22Rv1 (cell line): Measurements from ENCODE around the gene GLB1L2.

ENCODE experiments used
- H3K27ac ChIP-seq: fragments of 450-650 bp; 2 replicates; pipeline ENCODE4 v1.5.1; 2017
- ZFX ChIP-seq: fragments of 450-650 bp; IDR thresholded peaks from 2 replicates; pipeline ENCODE4 v1.6.1; 2017; ENCODE audit warnings: antibody characterized with exemption, borderline replicate concordance
- TF ChIP-seq, protein P1 (sequence below): fragments of 450-650 bp; IDR thresholded peaks from 2 replicates; pipeline ENCODE4 v1.5.1; 2017; ENCODE audit warnings: mild to moderate bottlenecking

Gene GLB1L2

DNA sequence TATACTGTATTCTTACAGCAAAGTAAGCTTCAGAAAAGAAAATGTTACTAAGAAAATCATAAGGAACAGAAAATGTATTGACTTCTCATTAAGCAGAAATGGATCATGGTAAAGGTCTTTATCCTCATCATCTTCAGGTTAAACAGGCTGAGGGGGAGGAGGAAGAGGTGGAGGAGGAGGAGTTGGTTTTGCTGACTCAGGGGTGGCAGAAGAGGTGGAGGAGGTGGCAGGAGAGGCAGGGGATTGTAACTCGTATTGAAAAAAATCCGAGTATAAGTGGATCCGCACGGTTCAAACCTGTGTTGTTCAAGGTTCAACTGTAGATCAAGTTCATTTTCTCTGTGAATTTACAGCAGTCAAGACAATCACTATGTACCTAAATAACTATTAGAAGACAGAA, 42.6 kb upstream of the GLB1L2 start:
- H3K27ac ChIP-seq: no peak overlapping the region
- TF ChIP-seq ZFX: no peak
- TF ChIP-seq, protein P1, sequence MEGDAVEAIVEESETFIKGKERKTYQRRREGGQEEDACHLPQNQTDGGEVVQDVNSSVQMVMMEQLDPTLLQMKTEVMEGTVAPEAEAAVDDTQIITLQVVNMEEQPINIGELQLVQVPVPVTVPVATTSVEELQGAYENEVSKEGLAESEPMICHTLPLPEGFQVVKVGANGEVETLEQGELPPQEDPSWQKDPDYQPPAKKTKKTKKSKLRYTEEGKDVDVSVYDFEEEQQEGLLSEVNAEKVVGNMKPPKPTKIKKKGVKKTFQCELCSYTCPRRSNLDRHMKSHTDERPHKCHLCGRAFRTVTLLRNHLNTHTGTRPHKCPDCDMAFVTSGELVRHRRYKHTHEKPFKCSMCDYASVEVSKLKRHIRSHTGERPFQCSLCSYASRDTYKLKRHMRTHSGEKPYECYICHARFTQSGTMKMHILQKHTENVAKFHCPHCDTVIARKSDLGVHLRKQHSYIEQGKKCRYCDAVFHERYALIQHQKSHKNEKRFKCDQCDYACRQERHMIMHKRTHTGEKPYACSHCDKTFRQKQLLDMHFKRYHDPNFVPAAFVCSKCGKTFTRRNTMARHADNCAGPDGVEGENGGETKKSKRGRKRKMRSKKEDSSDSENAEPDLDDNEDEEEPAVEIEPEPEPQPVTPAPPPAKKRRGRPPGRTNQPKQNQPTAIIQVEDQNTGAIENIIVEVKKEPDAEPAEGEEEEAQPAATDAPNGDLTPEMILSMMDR: no peak

GRCh38 chr11:134289789-134290188, 42.0 kb upstream of the GLB1L2 start:
- TF ChIP-seq ZFX: no peak
- TF ChIP-seq, protein P1: no peak
- H3K27ac ChIP-seq: no peak overlapping the region

- H3K27ac ChIP-seq: no peak overlapping the region
- TF ChIP-seq ZFX: no peak
- TF ChIP-seq, protein P1: no peak
These were observed 41.1 kb upstream of the GLB1L2 start for GRCh38 chr11:134290646-134291045.

- no peak overlapping the region for H3K27ac ChIP-seq
- no peak for TF ChIP-seq ZFX
- TF ChIP-seq, protein P1: no peak
These were observed 40.6 kb upstream of the GLB1L2 start for GRCh38 chr11:134291196-134291595.

DNA sequence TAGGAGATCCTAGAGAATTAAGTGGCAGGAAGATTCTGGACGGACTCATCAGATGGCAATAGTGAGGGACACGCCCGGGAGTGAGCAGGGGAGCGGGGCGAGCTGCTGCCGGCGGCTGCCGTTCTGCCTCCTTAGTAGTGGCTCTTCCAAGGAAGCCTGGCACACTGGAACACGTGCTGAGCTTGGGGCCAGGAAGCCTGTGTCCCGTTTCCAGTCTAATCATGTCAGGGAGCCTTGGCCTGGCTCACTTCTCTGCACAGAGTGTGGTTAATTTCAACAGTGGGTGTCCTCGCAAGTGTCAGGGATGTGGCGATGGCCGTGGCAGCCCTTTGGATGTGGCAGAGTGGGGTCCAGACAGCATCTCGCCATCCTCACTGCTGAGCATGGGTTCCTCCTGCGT, 39.1 kb upstream of the GLB1L2 start:
- TF ChIP-seq, protein P1: no peak
- no peak for TF ChIP-seq ZFX
- no peak overlapping the region for H3K27ac ChIP-seq

DNA sequence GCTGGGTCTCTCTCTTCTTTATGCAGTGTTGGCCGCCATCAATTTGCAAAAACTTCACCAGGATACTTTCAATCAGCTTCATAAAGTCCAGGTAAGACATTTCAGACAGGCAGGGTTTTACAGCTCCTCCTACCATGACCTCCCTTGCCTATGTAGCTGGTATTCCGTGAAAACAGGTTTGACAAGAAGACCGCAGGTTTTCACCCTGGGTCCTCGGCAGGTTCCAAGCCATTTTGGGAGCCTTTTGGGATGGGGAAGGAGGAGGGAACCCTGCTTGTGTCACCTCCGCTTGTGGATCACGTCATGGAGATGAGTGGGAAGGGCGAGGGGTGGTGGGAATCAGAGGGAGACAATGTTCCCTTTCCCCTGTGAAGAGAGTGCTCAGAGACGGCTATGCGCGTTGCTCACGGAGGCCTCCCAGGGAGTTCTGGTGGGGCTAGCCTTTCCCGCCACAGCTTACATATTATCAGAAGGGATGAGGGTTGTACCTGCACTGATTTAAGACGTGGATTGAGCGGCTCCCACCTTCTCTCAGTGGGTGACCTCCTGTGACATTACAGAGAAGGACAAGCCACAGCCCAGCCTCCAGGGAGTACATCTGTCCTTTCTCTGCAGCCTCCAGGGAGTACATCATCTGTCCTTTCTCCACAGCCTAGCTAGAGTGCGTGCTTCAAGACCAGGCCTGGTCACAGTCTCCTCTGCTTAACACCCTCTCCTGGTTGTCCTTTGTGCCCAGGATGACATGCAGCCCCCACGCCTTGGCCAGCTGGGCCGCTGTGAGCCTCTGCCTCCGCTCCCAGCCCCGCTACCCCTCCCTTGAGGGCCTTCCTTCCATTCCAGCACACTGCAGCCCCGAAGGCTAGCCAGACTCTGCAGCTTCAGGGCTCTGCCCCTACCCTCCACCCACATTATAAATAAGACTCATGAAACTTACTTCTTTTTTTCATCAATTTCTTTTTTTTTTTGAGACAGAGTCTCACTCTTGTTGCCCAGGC, 38.4 kb upstream of the GLB1L2 start:
- TF ChIP-seq, protein P1: no peak
- no peak for TF ChIP-seq ZFX
- no peak overlapping the region for H3K27ac ChIP-seq

DNA sequence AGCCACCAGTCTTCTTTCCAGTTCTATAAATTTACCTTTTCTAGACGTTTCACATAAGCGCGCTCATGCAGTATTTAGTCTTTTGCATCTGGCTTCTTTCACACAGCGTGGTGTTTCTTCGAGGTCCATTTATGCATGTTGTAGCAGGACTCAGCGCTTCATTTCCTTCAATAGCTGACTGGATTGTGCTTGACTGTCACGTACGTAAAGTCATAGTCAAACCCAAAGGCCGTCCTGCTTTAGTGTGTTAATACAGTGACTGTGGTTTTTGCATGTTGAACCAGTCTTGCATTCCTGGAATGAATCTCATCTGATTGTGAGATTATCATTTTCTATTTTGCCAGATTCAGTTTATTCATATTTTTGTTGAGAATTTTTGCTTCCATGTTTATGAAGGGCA, 37.1 kb upstream of the GLB1L2 start:
- no peak for TF ChIP-seq ZFX
- TF ChIP-seq, protein P1: no peak
- H3K27ac ChIP-seq: no peak overlapping the region
